Measurements from ENCODE around the gene FKBP7. TPM values are rescaled to one million over a fixed set of nuclear protein-coding genes. Genes with fewer than 3 reads are reported as not detected.

FKBP7 gene
- total and polyA plus RNA-seq, 2 of the 13 experiments (the other 11 are each of a cell fraction or from before 2014, with no cell fraction given), result 12.4 to 14.8 TPM

GRCh38 chr2:178450524-178450773 is 28.0 kb downstream of the FKBP7 start (continued):
- 0 out of 2 replicates have a peak, but pooled peaks have one; percentile 21 for TF ChIP-seq ZGPAT (CRISPR knock-in tag; IDR thresholded peaks at IDR 0.05)
- no peak for TF ChIP-seq FOXO4 (CRISPR knock-in tag; conservative IDR thresholded peaks at IDR 0.05)
- no peak for TF ChIP-seq DNMT1 (CRISPR knock-in tag; IDR thresholded peaks at IDR 0.05)
- no peak for TF ChIP-seq PCBP2 (optimal IDR thresholded peaks at IDR 0.05; ENCODE audit: low read depth, low read length, poor library complexity, severe bottlenecking)
- TF ChIP-seq NCOR1 (IDR thresholded peaks at IDR 0.05; ENCODE audit: borderline replicate concordance, low read length), result no peak
- TF ChIP-seq SMC3 (IDR thresholded peaks at IDR 0.05; ENCODE audit: low read length), result no peak
- no peak for TF ChIP-seq THYN1 (CRISPR knock-in tag; IDR thresholded peaks at IDR 0.05; ENCODE audit: borderline replicate concordance, low read depth)
- no peak for TF ChIP-seq PHF21A (CRISPR knock-in tag; IDR thresholded peaks at IDR 0.05)
- no peak for TF ChIP-seq SPEN (CRISPR knock-in tag; IDR thresholded peaks at IDR 0.05; ENCODE audit: low read depth)
- TF ChIP-seq SNAI1 (CRISPR knock-in tag; IDR thresholded peaks at IDR 0.05; ENCODE audit: borderline replicate concordance), result peak; percentile 19; the same call in 1 of the 2 replicates
- TF ChIP-seq ZNF567 (CRISPR knock-in tag; IDR thresholded peaks at IDR 0.05; ENCODE audit: borderline replicate concordance), result no peak
- TF ChIP-seq IKZF4 (CRISPR knock-in tag; IDR thresholded peaks at IDR 0.05; ENCODE audit: borderline replicate concordance, low read depth, not compliant biosample characterization), result peak; percentile 37
- no peak for TF ChIP-seq CEBPZ (IDR thresholded peaks at IDR 0.05; ENCODE audit: low read length)
- TF ChIP-seq ZNF230 (CRISPR knock-in tag; IDR thresholded peaks at IDR 0.05), result no peak
- no peak for TF ChIP-seq NFYC (CRISPR knock-in tag; IDR thresholded peaks at IDR 0.05)
- no peak for TF ChIP-seq ZNF20 (CRISPR knock-in tag; IDR thresholded peaks at IDR 0.05)
- TF ChIP-seq AKAP8 (CRISPR knock-in tag; IDR thresholded peaks at IDR 0.05), result no peak
- no peak for TF ChIP-seq ZSCAN25 (CRISPR knock-in tag; IDR thresholded peaks at IDR 0.05)
- no peak; the same call in 1 of the 2 replicates for TF ChIP-seq ZNF776 (CRISPR knock-in tag; IDR thresholded peaks at IDR 0.05)
- no peak for TF ChIP-seq ZNF616 (CRISPR knock-in tag; IDR thresholded peaks at IDR 0.05; ENCODE audit: low read depth)
- TF ChIP-seq ZMYM4 (CRISPR knock-in tag; IDR thresholded peaks at IDR 0.05), result no peak
- no peak for TF ChIP-seq ZNF136 (CRISPR knock-in tag; IDR thresholded peaks at IDR 0.05; ENCODE audit: low read depth)
- no peak for TF ChIP-seq BRF2 (CRISPR knock-in tag; IDR thresholded peaks at IDR 0.05)
- no peak for TF ChIP-seq ZNF431 (CRISPR knock-in tag; IDR thresholded peaks at IDR 0.05; ENCODE audit: borderline replicate concordance, low read depth)
- no peak; the same call in 1 of the 2 replicates for TF ChIP-seq ZMAT3 (CRISPR knock-in tag; conservative IDR thresholded peaks at IDR 0.05)
- TF ChIP-seq KAT8 (CRISPR knock-in tag; IDR thresholded peaks at IDR 0.05), result peak; percentile 6; the same call in 1 of the 2 replicates
